Muscle of leg (tissue), 11 donors: ENCODE measurements around the gene SPATA2. TPM values are rescaled to one million over a fixed set of nuclear protein-coding genes. Genes with fewer than 3 reads are reported as not detected.
"Not testable (repeated sequence)": the region's sequence is repeated elsewhere in the genome, so short reads cannot be mapped to it uniquely, and the experiment has no call there.

ENCODE experiments used
- DNase-seq: peaks from one replicate; pipeline ENCODE4 v3.0.0; 2013
- H3K27ac ChIP-seq: one replicate; pipeline ENCODE4 v1.5.1; 2013; ENCODE audit warnings: mild to moderate bottlenecking, low read length, control low read depth
- H3K27me3 ChIP-seq: one replicate; pipeline ENCODE4 v1.6.1; 2013; ENCODE audit warnings: low read length; ENCODE audit not compliant: control insufficient read depth, insufficient read depth
- H3K36me3 ChIP-seq: one replicate; pipeline ENCODE4 v1.6.1; 2013; ENCODE audit warnings: low read length; ENCODE audit not compliant: control insufficient read depth, insufficient read depth
- H3K4me1 ChIP-seq: one replicate; pipeline ENCODE4 v1.6.1; 2013; ENCODE audit warnings: low read length; ENCODE audit not compliant: control insufficient read depth, insufficient read depth
- H3K4me3 ChIP-seq: one replicate; pipeline ENCODE4 v1.5.1; 2013; ENCODE audit warnings: low read length, control low read depth
- H3K9me3 ChIP-seq: replicated peaks from 2 replicates; pipeline ENCODE4 v1.6.1; 2013; ENCODE audit warnings: low read depth, low read length; ENCODE audit not compliant: control insufficient read depth
- WGBS: methylation state at CpG from one replicate; pipeline ENCODE4 v1.1.5; 2013; ENCODE audit warnings: missing lambda C conversion rate; ENCODE audit not compliant: insufficient coverage; 5-methylcytosine and 5-hydroxymethylcytosine counted together
- polyA plus RNA-seq, 8 donors: library from polyadenylated mRNA; unstranded; fragments of 120-200 nt; gene quantifications; one replicate each; pipeline versions ENCODE4 v1.2.1 to v1.2.3, GENCODE V29; 2013; ENCODE audit warnings: inconsistent platforms in 1 of 8, low replicate concordance in 1 of 8; ENCODE audit not compliant: insufficient read length in 8 of 8, insufficient read depth in 1 of 8
- total RNA-seq: library from RNA; stranded (reverse); fragments of 120-200 nt; gene quantifications from one replicate; pipeline ENCODE4 v1.2.4, GENCODE V29; 2013

Gene SPATA2
- total and polyA plus RNA-seq, 9 donors, result 1.9 to 7.1 (median 6.0) TPM

GRCh38 chr20:49868964-49869363, 46.4 kb downstream of the SPATA2 start:
- WGBS, result 81% methylated on average over 4 of the region's 5 CpGs
- Histone ChIP-seq H3K9me3 (no peaks in the 10 kb centered on the region), H3K27ac (no peak overlapping the region), H3K27me3 (no peaks in the 10 kb centered on the region), H3K4me1 (no peaks in the 10 kb centered on the region), H3K36me3 (peaks cover 27% of the 10 kb centered on the region), H3K4me3 (no peak overlapping the region)
- no peak for DNase-seq

- Histone ChIP-seq H3K9me3 (no peaks in the 10 kb centered on the region), H3K4me3 (no peak overlapping the region), H3K36me3 (peaks cover 30% of the 10 kb centered on the region), H3K27ac (no peak overlapping the region), H3K27me3 (no peaks in the 10 kb centered on the region), H3K4me1 (no peaks in the 10 kb centered on the region)
- WGBS, result no CpG with 5 or more reads among the region's 3 CpGs
- DNase-seq, result no peak
Measured at GRCh38 chr20:49868538-49868937, 46.8 kb downstream of the SPATA2 start.

- peaks cover 31% of the 10 kb centered on the region for H3K36me3 ChIP-seq
- no peaks in the 10 kb centered on the region for H3K27me3 ChIP-seq
- H3K4me1 ChIP-seq, result no peaks in the 10 kb centered on the region
- DNase-seq, result no peak
- H3K9me3 ChIP-seq, result no peaks in the 10 kb centered on the region
- H3K4me3 ChIP-seq, result no peak overlapping the region
- H3K27ac ChIP-seq, result no peak overlapping the region
- 66% methylated on average over 6 of the region's 9 CpGs for whole genome bisulfite sequencing
Measured at GRCh38 chr20:49867453-49868215, 47.7 kb downstream of the SPATA2 start.

DNA sequence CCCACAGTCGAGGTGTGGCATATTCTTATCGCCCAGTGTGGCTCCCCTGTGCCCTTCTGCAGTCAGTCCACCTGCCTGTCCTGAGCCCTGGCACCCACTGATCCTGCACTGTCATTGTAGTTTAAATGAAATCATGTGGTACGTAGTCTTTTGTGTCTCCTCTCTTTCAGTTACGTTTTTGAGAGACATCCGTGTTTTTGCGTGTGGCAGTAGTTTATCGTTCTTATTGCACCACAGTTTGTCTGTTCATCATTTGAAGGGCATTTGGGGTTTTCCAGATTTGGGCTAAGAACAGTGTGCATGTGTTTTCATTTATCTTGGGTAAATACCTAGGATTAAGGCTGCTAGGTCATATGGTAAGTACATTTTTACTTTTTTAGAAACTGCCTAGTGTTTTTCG, 49.3 kb downstream of the SPATA2 start:
- Histone ChIP-seq H3K36me3 (peaks cover 34% of the 10 kb centered on the region), H3K9me3 (no peaks in the 10 kb centered on the region), H3K4me1 (no peaks in the 10 kb centered on the region), H3K4me3 (no peak overlapping the region), H3K27ac (no peak overlapping the region), H3K27me3 (no peaks in the 10 kb centered on the region)
- no peak for DNase-seq
- 57% methylated on average over 5 of the region's 8 CpGs for WGBS

DNA sequence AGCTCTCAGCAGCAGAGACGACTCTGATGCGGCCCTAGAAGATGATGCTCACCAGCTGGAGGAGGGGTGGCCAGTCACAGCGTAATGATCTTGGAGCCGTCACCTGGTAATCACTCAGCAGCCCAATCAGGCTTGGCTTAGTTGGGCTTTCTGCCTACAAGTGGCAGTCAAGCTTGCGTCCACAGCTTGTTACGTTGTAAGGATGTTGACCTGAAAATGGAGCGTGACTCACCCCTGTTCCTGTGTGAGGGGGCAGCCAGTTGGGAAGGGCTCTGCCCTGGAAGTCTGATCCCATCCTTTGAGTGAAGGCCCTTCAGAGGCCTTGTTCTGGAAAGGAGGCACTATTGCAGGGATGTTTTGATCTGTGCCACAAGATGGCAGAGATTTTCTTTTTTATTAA, 49.8 kb downstream of the SPATA2 start:
- 79% methylated on average over 7 of the region's 7 CpGs for WGBS
- Histone ChIP-seq H3K36me3 (peaks cover 36% of the 10 kb centered on the region), H3K27me3 (no peaks in the 10 kb centered on the region), H3K4me1 (no peaks in the 10 kb centered on the region), H3K27ac (no peak overlapping the region), H3K9me3 (no peaks in the 10 kb centered on the region), H3K4me3 (no peak overlapping the region)
- DNase-seq, result no peak

DNA sequence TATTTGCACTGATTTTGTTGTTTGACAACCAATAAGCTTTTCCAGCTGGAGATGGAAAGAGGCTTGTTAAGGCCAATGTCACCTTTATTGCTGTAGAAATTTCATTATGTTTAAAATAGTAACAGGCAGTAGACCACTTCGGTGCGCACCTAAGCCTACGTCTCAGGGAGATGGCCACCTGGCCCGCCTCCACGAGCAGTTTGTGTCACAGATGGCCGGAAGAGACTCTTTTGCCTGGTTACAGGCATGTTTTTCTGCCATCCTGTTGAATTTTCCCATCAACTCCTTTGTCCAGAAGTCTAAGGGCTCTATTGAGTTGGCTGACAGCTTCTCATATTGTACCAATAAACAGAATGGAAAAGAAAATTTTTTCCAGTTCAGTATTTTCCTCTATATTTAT, 51.7 kb downstream of the SPATA2 start:
- 61% methylated on average over 5 of the region's 6 CpGs for WGBS
- no peaks in the 10 kb centered on the region for H3K9me3 ChIP-seq
- no peaks in the 10 kb centered on the region for H3K27me3 ChIP-seq
- no peak overlapping the region for H3K27ac ChIP-seq
- no peak for DNase-seq
- no peaks in the 10 kb centered on the region for H3K4me1 ChIP-seq
- no peak overlapping the region for H3K4me3 ChIP-seq
- peaks cover 49% of the 10 kb centered on the region for H3K36me3 ChIP-seq

DNA sequence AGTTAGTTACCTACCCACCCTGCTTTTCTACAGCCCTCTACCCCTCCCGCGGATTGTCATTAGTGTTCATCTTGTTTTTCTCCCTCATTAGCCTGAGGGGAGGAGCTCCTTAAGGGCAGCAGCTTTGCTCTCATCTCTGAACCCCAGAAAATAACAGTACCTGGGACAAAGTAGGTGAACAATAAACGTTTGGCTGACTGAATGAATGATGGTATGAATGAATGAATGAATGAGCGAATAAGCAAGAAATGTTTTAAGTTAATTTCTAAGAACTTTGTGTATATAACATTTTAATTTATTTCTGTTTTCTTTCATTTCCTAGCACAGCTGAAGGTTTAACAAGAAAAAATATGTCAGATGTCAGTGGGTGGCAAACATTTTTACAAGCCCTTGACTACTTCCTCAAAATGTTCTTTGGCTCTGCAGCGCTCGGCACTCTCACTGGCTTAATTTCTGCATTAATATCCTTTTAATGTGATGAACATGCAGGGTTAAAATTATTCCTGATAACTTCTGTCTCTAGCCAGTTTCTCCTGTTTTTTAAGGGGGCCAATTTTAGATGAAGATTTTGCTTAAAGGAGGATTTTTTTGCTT, 52.6 kb downstream of the SPATA2 start:
- Histone ChIP-seq H3K4me3 (no peak overlapping the region), H3K9me3 (no peaks in the 10 kb centered on the region), H3K36me3 (peaks cover 44% of the 10 kb centered on the region), H3K4me1 (no peaks in the 10 kb centered on the region), H3K27me3 (no peaks in the 10 kb centered on the region), H3K27ac (no peak overlapping the region)
- no peak for DNase-seq
- no CpG with 5 or more reads among the region's 6 CpGs for WGBS

DNA sequence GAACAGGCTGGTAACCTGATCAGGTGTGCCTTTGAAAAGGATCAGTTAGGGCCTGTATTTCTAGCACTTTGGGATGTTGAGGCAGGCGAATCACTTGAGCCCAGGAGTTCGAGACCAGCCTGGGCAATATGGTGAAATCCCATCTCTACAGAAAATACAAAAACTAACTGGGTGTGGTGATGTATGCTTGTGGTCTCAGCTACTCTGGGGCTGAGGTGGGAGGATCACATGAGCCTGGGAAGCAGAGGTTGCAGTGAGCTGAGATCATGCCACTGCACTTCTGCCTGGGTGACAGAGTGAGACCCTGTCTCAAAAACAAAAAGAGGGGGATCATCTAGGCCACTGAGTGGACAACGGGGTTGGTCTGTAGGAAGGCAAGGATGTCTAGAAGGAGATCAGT, 54.1 kb downstream of the SPATA2 start:
- H3K9me3 ChIP-seq, H3K4me1 ChIP-seq, H3K27ac ChIP-seq, H3K4me3 ChIP-seq, DNase-seq, H3K27me3 ChIP-seq: not testable (repeated sequence)
- H3K36me3 ChIP-seq, result peaks cover 50% of the 10 kb centered on the region
- WGBS, result 73% methylated on average over 1 of the region's 3 CpGs

- no peak overlapping the region for H3K27ac ChIP-seq
- peaks cover 53% of the 10 kb centered on the region for H3K36me3 ChIP-seq
- no peaks in the 10 kb centered on the region for H3K4me1 ChIP-seq
- H3K9me3 ChIP-seq, result no peaks in the 10 kb centered on the region
- H3K27me3 ChIP-seq, result no peaks in the 10 kb centered on the region
- DNase-seq, result no peak
- no peak overlapping the region for H3K4me3 ChIP-seq
Measured at GRCh38 chr20:49859807-49860206, 55.5 kb downstream of the SPATA2 start.

DNA sequence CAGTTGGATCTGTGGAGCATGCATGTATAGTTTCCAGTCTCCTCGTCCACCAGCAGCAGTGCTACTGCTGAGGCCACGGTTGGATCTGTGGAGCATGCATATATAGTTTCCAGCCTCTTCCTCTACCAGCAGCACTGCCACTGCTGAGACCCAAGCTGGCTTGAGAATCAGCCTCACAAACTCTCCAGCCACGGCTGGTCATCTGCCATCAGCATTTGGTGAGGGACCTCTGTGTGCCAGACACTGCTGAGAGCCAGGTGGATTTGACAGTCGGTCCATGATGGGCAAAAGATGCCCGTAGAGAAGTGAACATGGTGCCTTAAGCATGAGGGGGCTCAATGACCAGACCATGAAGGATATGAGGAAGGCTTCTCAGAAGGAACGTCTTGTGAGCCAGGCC, 56.3 kb downstream of the SPATA2 start:
- WGBS, result 87% methylated on average over 5 of the region's 6 CpGs
- DNase-seq, result no peak
- no peaks in the 10 kb centered on the region for H3K4me1 ChIP-seq
- no peak overlapping the region for H3K27ac ChIP-seq
- H3K4me3 ChIP-seq, result no peak overlapping the region
- H3K27me3 ChIP-seq, result no peaks in the 10 kb centered on the region
- H3K9me3 ChIP-seq, result no peaks in the 10 kb centered on the region
- peaks cover 48% of the 10 kb centered on the region for H3K36me3 ChIP-seq
